Keratinocyte (primary cell): ENCODE results near the gene FMN2.

Experiments
- CTCF ChIP-seq, 3 experiments: IDR thresholded peaks in 1 of 3; conservative IDR thresholded peaks in 1 of 3; optimal IDR thresholded peaks in 1 of 3; 2 replicates in 2 of 3; 3 replicates in 1 of 3; pipeline versions ENCODE3 to v1.5.1; 2011; ENCODE audit warnings: low read length in 3 of 3, mild to moderate bottlenecking in 3 of 3, moderate library complexity in 2 of 3, control low read depth in 1 of 3, inconsistent platforms in 1 of 3; ENCODE audit not compliant: insufficient read depth in 2 of 3; ENCODE audit errors: extremely low read depth in 1 of 3
- EZH2 ChIP-seq: IDR thresholded peaks from one replicate; pipeline ENCODE4 v1.6.1; 2012; ENCODE audit warnings: inconsistent platforms, mild to moderate bottlenecking, low read length, moderate library complexity

- TF ChIP-seq CTCF (optimal IDR thresholded peaks at IDR 0.05 in 1 of 3, IDR thresholded peaks at IDR 0.05 in 1 of 3, conservative IDR thresholded peaks at IDR 0.05 in 1 of 3; ENCODE audit: extremely low read depth in 1 of 3, insufficient read depth in 2 of 3, low read length in 3 of 3) (no peak), EZH2 (no peak)
These were observed 272.2 kb downstream of the FMN2 start for GRCh38 chr1:240363914-240364313.
